WTC11 (cell line): Measurements from ENCODE around the gene SERPINB8.

Source experiments
- CTCF ChIP-seq: fragments of 200-600 bp; IDR thresholded peaks from 2 replicates; pipeline ENCODE4 v1.8.0; 2022; ENCODE audit warnings: antibody characterized with exemption
- E2F4 ChIP-seq: sonication (generic); formaldehyde crosslinking; IDR thresholded peaks from 2 replicates; pipeline ENCODE4 v1.8.1; 2022; ENCODE audit warnings: low read depth, mild to moderate bottlenecking, moderate library complexity, missing genetic modification reagents, borderline replicate concordance
- ESRRA ChIP-seq: sonication (generic); formaldehyde crosslinking; IDR thresholded peaks from 2 replicates; pipeline ENCODE4 v1.8.1; 2022; ENCODE audit warnings: mild to moderate bottlenecking, missing genetic modification reagents, borderline replicate concordance
- GTF2I ChIP-seq: fragments of 250-450 bp; sonication (Bioruptor Pico); conservative IDR thresholded peaks from 2 replicates; pipeline ENCODE4 v1.4.0; 2021; ENCODE audit warnings: mild to moderate bottlenecking
- SP1 ChIP-seq: sonication (generic); formaldehyde crosslinking; conservative IDR thresholded peaks from 2 replicates; pipeline ENCODE4 v1.8.1; 2022; ENCODE audit warnings: missing genetic modification reagents
- ZNF263 ChIP-seq: sonication (generic); formaldehyde crosslinking; IDR thresholded peaks from 2 replicates; pipeline ENCODE4 v1.8.1; 2022; ENCODE audit warnings: low read depth, mild to moderate bottlenecking, moderate library complexity, missing genetic modification reagents

- TF ChIP-seq GTF2I (no peak), ESRRA (no peak), CTCF (no peak), E2F4 (CRISPR knock-in tag) (no peak), ZNF263 (no peak), SP1 (no peak)
Observed at GRCh38 chr18:63980896-63981460, 11.1 kb downstream of the SERPINB8 start.
